Osteocyte (in vitro differentiated cells): ENCODE measurements around the gene RNF148. TPM values are rescaled to one million over a fixed set of nuclear protein-coding genes. Genes with fewer than 3 reads are reported as not detected.

Experiments
- DNase-seq: peaks from one replicate; pipeline ENCODE4 v3.0.0; 2021; ENCODE audit warnings: mixed read lengths; ENCODE audit not compliant: unreplicated experiment; ENCODE audit errors: extremely low spot score
- H3K27ac Mint-ChIP-seq: one replicate; pipeline ENCODE4 v1.8.0; 2021; ENCODE audit warnings: mild to moderate bottlenecking, mixed read lengths; ENCODE audit not compliant: unreplicated experiment
- H3K27me3 Mint-ChIP-seq: one replicate; pipeline ENCODE4 v1.8.0; 2021; ENCODE audit warnings: mixed read lengths; ENCODE audit not compliant: unreplicated experiment
- H3K36me3 Mint-ChIP-seq: one replicate; pipeline ENCODE4 v1.8.0; 2021; ENCODE audit warnings: mixed read lengths; ENCODE audit not compliant: unreplicated experiment
- H3K4me1 Mint-ChIP-seq: one replicate; pipeline ENCODE4 v1.8.0; 2021; ENCODE audit warnings: mixed read lengths; ENCODE audit not compliant: unreplicated experiment
- H3K4me3 Mint-ChIP-seq: one replicate; pipeline ENCODE4 v1.8.0; 2021; ENCODE audit warnings: mild to moderate bottlenecking, moderate library complexity, mixed read lengths; ENCODE audit not compliant: unreplicated experiment
- H3K9me3 Mint-ChIP-seq: one replicate; pipeline ENCODE4 v1.8.0; 2021; ENCODE audit warnings: mixed read lengths; ENCODE audit not compliant: unreplicated experiment
- CTCF ChIP-seq: fragments of 200-600 bp; sonication (generic); IDR thresholded peaks from 2 replicates; pipeline ENCODE4 v1.5.0; 2021; ENCODE audit warnings: antibody characterized with exemption, mild to moderate bottlenecking, moderate library complexity
- total RNA-seq: library from RNA; stranded (reverse); gene quantifications from 2 replicates; pipeline ENCODE4 v1.2.1, GENCODE V29; 2021

RNF148 gene
- total RNA-seq, 1 donor from 2014 or later, result not detected

GRCh38 chr7:122673951-122674350 is 28.8 kb downstream of the RNF148 start:
- H3K27me3 Mint-ChIP-seq, result no peaks in the 10 kb centered on the region
- H3K4me3 Mint-ChIP-seq, result no peak overlapping the region
- no peaks in the 10 kb centered on the region for H3K36me3 Mint-ChIP-seq
- no peak overlapping the region for H3K27ac Mint-ChIP-seq
- DNase-seq, result no peak
- no peaks in the 10 kb centered on the region for H3K4me1 Mint-ChIP-seq
- peaks cover 24% of the 10 kb centered on the region for H3K9me3 Mint-ChIP-seq
- TF ChIP-seq CTCF, result no peak

- DNase-seq, result no peak
- Mint-ChIP-seq H3K27ac (no peak overlapping the region), H3K9me3 (peaks cover 20% of the 10 kb centered on the region), H3K27me3 (no peaks in the 10 kb centered on the region), H3K4me1 (no peaks in the 10 kb centered on the region), H3K36me3 (no peaks in the 10 kb centered on the region), H3K4me3 (no peak overlapping the region)
- TF ChIP-seq CTCF, result no peak
Observed at GRCh38 chr7:122672536-122672935, 30.2 kb downstream of the RNF148 start.

GRCh38 chr7:122663733-122664132 is 39.0 kb downstream of the RNF148 start:
- Mint-ChIP-seq H3K4me1 (no peaks in the 10 kb centered on the region), H3K9me3 (peaks cover 9% of the 10 kb centered on the region), H3K27me3 (no peaks in the 10 kb centered on the region), H3K27ac (no peak overlapping the region), H3K36me3 (no peaks in the 10 kb centered on the region), H3K4me3 (no peak overlapping the region)
- no peak for DNase-seq
- no peak for TF ChIP-seq CTCF

GRCh38 chr7:122658856-122659255 is 43.9 kb downstream of the RNF148 start:
- Mint-ChIP-seq H3K27ac (no peak overlapping the region), H3K4me1 (no peaks in the 10 kb centered on the region), H3K4me3 (no peak overlapping the region), H3K27me3 (no peaks in the 10 kb centered on the region), H3K9me3 (no peaks in the 10 kb centered on the region), H3K36me3 (no peaks in the 10 kb centered on the region)
- no peak for TF ChIP-seq CTCF
- no peak for DNase-seq

GRCh38 chr7:122653685-122654084 is 49.0 kb downstream of the RNF148 start:
- Mint-ChIP-seq H3K27me3 (no peaks in the 10 kb centered on the region), H3K27ac (no peak overlapping the region), H3K4me3 (no peak overlapping the region), H3K4me1 (no peaks in the 10 kb centered on the region), H3K9me3 (no peaks in the 10 kb centered on the region), H3K36me3 (no peaks in the 10 kb centered on the region)
- no peak for TF ChIP-seq CTCF
- DNase-seq, result no peak
